Kidney tubule cell (primary cell): ENCODE measurements around the gene EFL1.

Experiments used
- DNase-seq: peaks from one replicate; pipeline ENCODE4 v3.0.0-alpha.2; 2018; ENCODE audit warnings: low spot score

EFL1 gene

DNA sequence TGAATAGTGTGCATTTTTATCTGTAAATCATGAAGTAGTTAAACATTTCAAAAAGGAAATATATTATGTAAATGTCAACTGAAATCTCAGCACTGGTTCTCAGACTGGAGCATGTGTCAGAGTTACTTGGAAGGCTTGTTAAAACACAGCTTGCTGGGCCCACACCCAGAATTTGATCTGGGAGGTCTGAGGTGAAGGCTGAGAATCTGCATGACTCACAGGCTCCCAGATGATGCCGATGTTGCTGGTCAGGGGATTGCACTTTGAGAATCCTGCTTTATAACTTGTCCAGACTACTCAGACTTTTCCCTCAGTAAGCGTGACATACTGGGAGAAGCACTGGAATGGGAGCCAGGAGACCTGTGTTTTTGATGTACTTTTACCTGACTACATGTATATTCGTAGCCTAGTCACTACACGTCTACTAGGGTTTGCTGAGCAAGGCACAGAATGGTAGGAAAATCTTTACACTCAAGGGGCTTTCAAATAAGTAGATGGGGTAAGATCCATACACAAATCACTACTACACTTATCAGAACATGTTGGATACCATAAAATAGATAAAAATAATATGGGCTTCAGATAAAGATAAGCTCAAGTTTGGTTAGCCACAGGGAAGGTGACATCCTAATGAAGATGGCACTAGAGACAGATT lies 139.7 kb downstream of the EFL1 start:
- peak; percentile 92 for DNase-seq

DNA sequence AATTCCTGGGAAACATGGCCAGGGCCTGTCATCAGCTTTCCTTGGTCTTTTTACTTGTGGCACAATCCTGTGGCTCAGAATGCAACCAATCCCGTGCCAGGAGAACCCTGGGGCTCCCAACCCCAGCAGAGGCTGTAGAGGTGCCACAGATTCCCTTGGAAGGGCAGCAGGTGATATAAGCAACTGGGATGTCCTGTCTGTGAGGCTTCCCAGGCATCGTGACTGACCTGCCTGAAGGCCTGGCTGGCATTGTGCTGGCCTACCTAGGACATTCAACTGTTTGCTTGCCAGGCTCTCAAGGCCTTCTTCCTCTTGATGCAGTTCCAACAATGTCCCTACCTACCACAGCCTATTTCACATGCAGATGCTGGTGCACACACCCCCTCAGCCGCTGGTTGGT lies 144.5 kb downstream of the EFL1 start:
- no peak for DNase-seq

DNA sequence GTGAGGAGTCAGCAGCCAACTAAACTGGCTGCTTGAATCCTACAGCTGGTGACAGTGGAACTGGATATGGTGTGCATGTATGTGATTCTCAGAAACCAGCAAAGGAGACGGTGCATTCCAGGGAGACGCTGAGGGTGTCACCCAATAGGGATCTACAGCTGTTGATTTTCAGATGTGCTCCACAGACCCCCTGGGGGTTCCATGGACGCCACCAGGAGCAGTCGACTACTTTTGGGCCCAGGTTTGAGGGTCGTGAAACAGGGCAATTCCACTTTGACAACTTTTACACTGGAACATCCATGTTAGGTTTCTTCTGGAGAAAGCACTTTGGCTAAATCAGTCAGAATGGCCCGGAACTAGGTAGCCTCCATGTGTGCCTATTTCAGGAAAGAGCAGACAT lies 145.2 kb downstream of the EFL1 start:
- no peak for DNase-seq

DNA sequence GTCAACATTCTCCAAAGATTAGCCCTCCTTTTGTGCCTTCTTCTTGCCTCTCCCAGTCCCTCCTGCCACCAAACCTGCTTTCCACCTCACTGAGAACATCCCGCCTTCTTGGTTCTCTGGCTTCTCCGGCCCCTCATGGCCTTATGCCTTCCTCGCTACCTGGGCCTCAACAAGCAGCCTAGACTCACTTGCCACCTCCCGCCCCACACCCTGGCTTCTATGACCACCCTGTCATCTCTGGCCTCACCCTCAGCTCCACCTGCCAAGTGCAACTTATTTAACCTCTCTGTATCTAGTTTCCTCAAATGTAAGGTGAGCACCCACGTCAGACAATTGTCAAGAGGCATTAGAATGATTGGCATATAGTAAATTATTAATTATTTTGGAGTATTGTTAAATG lies 147.9 kb downstream of the EFL1 start:
- DNase-seq: no peak

DNA sequence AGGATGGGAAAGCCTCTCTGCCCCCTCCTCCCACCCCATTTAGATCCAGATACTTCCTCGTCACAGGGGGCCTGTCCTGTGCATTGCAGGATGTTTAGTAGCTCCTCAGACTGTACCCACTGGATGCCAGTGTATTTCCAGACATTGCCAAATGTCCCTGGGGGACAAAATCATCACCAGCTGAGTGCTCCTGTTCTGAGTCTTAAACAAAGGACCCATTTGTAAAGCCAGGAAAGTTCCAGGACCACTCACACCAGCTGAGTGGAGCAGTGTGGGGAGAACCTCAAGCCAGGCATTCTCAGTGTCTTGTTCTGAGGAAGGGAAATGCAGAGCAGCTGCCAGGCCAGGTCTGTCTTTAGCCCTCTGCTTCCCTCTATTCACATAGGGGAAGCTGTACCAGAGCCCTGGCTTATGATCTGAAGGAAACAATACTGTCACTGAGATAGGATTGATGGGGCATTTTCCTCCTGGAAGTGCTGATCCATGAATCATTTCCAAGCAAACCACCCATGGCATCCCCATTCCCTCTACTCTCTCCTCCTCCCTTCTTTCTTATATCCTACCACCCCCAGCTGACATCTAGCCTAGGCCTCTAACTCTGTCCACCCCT lies 149.3 kb downstream of the EFL1 start:
- DNase-seq: peak; percentile 31

DNA sequence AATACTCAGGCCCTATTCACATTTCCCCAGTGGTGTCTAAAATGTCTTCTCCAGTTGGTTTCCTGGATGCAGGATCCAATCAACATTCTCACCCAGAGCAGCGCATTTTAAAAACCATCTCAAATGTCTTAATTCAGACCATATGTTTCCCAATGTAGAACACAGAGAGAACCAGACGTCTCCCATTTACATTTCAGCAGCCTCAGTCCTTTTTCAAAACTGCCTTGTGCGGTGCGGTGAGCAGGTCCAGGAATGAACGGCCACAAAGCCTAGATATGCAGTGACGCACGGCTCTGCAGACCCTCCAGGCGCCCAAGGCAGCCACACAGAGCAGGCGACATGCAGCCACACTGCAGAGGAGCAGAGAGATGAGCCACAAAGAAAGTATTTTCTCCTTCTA lies 150.6 kb downstream of the EFL1 start:
- no peak for DNase-seq

DNA sequence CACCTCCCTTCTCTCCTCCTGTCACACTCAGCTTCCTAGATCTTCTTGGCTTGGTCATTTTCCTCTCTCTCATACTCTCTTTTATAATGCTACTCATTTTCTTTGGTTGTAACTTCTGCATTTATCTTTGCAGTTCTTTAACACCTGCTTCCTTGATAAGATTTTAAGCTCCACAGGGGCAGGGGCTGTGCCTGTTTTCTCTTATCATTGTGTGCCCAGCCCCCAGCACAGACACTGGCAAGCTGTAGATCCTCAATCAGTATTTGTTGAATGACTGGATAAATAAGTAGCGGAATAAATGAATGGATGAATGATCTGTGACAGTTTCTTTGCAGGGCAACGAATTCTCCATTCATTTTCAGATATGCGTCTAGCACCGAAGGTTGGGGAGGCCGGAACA lies 152.4 kb downstream of the EFL1 start:
- no peak for DNase-seq

DNA sequence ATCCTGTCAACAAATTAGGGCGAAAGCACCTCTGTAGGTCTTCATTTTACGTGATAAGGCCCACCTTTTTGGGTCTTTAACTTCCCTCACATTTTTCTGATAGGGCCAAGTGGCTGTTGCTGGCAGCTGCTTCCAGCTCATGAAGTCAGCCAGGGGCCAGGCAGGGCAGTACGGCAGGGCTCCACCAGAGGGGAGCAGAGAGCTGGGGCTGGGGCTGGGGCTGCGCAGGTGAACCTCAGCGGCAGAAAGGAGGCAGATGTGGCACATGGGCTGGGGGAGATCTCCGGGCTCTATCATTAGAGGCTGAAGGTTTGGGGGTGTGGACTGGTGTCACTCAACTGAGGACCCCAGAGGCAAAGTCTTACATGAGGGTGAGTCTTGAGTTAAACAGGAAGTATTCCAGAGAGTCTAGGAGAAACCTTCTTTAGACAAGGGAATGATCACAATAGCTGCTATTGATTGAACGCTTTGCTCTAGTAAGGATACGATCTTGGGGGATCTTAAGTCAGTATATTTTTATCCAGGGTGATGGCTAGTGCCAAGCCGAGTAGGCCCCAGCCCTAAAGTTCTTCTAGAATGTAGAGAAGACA lies 153.9 kb downstream of the EFL1 start:
- peak; percentile 65 for DNase-seq

DNA sequence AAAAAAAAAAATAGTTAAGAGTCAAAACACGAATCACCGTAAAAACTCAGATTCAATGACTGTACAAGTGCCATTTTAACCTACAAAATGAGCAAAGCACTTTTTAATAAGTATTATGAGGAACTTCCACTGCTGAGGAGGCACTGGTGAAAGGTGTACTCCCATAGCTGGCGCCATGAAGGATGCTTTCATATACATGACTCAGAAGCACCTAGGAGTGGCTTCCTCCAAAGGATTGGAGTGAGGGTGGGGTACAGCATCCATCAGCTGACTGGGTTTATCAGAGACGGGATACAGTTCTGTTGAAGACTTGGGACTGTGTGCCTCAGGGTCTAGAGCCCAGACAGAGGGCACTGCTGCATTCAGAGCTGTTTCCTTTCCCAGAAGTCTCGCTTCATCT lies 155.9 kb downstream of the EFL1 start:
- DNase-seq: no peak

DNA sequence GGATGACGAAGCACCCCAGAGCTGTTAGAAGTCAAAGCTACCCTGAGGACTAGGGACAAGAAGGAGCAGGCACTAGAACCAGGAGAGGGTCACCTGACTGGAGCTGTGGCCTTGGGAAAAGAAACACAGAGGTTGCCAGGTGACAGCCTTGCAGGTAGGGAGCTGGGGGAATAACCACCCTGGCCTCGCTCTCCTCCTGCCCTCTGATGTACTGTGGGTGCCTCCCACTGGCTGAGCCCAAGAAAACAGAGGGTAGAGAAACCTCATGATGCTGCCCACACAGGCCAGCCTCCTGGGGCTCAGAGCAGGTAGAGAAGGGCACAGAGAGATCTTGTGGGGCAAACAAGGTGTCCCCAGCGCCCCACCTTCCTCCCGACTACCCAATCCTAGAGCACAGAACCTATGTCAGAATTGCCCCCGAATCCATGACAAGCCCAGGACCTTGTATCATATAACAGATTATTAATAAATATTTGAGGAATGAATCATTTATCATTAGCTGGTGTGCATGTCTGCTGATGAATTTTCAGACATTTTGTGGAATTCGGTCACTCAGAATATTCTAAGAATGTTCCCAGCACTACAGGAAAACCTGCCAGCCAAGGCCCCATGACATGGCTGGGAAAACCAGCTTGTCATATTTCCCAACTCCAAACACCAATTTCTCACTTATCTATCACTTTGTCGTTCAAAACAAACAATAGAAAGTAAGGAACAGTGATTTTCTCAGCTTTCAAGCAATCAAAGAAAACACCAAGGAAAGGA lies 156.9 kb downstream of the EFL1 start:
- peak; percentile 61 for DNase-seq

DNA sequence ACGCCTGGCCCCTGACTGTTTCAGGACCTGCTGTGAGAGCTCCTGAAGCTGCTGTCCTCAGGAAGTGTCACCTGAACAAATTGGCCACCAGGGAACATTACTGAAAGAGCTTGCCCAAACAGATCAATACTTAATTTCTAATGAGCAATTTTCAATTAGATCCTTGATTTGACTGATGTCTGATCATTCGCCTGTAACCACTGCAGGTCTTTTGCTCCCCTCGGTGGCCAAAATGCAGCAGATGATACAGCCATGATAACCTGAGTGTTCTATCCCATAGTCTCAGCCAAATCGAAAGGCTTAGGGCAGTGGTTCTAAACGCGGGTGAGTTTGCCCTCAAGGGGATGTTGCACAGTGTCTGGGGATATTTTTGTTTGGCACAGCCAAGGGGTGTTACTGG lies 159.1 kb downstream of the EFL1 start:
- DNase-seq: no peak

DNA sequence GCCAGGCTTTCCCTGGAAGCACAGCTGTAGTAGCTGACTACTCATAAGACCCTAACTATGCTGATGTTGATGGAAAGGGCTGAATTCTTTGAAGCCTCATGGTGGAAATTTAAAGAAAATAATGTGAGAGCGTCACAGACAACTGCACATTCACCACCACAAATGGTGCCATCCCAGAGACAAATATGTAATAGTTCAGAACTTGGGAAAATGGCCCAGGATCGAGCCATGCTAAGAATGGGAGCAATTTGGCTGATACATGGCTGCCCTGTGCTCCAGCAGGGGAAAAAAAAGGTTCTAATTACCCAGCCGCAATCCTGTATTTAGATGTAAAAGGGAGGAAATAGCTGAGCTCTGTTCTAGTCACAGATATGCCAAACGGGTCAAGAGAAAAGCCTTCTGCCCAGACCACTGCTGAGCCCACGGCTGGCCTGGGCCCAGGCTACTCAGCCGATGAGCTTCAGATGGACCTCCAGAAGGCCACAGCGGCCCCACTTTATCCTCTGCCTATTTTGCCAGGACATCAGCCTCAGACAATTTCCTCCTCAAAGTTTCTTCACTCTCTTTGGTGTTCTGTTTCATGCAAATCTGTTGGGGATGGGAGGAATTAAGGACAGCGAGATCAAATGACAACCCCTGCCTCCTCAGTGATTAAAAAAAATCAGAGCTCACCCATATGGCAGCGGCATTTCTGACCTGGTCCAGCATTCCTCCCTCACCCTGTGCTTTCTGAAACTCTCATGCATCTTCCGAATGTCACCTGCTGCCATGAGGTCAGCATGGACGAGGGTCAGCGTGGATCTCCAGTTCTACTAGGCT lies 162.2 kb downstream of the EFL1 start:
- DNase-seq: no peak

DNA sequence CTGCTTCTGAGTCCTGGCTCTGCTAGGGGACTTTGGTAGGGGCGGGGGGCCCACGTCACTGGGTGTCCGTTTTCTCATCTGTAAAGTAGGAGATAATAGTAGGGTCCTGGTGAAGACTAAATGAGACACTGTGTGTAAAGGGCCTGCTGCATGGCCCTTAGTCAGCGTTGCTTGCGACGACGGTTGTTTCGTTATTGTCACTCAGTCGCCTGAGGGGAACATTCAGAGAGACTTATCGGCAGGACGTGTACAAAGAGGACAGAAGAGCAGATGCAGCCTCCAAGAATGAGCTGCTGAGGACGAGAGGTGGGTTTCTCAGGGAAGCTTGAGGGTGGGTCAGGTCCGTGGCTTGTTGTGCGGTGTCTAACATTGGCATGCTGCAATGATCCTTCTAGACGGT lies 163.9 kb downstream of the EFL1 start:
- DNase-seq: no peak

DNA sequence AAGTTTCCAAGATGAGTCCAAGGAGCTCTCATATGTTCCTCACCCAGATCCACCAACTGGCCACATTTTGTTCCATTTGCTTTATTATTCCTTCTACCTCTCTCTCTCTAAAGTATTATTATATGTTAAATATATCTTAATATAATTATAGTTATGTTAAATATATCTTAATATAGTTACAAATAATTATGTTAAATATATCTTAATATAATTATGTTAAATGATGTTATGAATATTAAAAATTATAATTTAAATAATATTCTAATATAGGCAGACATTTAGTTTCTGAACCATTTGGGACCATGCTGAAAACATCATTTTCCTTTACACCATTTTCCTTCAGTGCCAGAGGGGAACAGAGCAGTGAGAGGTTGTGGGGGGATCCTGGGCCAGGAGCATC lies 166.7 kb downstream of the EFL1 start:
- DNase-seq: no peak

DNA sequence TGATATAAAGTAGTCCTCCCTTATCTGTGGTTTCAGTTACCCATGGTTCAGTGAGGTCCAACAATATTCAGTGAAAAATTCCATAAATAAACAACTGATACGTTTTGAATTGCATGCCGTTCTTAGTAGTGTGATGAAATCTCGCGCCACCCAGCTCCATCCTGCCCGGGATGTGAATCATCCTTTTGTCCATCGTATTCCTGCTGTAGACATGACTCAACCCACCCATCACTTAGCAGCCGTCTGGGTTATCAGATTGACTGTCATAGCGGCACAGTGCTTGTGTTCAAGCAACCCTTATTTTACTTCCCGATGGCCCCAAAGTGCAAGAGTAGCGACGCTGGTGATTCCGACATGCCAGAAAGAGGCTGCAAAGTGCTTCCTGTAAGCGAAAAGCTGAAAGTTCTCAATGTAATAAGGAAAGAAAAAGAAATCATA lies 168.7 kb downstream of the EFL1 start:
- peak; percentile 21 for DNase-seq

DNA sequence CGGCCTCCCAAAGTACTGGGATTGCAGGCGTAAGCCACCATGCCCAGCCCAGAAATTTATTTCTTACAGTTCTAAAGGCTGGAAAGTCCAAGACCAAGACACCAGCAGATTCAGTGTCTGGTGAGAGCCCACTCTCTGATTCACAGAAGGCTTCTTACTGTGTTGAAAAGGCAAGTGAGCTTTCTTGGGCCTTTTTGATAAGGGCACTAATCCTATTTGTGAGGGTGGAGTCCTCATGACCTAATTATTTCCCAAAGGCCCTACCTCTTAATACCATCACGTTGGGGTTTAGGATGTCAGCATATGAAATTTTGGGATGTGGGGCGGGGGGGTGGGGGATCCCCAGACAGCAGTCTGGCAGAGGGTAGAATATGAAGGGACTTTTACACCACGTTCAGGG lies 169.2 kb downstream of the EFL1 start:
- DNase-seq: no peak

DNA sequence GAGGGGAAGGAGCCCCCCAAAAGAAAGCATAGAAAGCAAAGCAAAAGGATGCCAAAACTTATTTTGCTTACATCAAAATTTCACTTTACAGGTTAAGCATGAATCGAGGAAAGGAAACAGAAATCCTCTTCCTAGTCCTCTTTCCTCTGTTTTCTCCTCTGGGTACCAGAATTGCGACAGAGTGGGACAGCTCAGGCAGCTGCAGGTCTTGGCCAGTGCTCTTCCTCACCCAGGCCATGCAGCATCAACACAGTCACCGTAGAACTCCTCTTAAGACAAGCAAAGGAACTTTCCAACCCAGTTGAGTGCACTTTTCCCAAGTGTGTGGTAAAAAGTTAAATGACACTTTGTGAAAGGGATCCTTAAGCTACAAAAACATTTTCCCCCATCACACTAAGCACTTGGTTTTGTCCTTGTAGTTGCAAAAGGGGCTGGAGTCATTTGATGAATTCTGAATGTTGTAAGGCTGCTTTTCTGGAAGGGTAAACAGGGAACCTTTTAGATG lies 170.8 kb downstream of the EFL1 start:
- DNase-seq: no peak

DNA sequence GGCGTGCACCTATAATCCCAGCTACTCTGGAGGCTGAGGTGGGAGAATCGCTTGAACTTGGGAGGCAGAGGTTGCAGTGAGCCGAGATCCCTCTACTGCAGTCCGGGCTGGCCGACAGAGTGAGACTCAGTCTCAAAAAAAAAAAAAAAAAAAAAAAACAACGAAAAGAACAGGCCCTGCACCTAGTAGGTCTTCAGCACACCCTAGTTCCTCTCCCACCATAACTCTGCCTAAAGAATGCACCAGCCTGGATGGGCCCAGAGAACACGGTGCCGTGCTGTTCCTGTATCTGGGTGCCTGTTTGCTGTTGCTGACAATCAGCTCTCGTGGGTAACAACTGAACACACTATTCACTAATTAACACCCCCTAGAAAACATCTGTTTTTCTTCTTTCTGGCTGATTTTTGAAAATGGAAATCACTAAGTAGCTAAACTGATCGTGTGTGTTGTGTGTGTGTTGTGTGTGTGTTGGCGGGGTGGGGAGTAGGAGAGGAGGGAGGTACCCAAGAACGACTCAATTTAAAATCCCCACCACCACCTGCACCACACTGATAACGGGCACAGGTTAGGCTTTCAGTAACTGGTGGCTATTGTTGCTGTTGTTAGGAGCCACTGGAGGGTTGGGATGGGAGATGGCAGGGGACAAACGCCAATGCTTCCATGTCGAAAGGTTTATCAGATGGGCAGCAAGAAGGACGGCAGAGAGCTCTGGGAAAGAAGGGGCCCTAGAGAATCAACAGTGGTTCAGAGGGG lies 176.1 kb downstream of the EFL1 start:
- no peak for DNase-seq

DNA sequence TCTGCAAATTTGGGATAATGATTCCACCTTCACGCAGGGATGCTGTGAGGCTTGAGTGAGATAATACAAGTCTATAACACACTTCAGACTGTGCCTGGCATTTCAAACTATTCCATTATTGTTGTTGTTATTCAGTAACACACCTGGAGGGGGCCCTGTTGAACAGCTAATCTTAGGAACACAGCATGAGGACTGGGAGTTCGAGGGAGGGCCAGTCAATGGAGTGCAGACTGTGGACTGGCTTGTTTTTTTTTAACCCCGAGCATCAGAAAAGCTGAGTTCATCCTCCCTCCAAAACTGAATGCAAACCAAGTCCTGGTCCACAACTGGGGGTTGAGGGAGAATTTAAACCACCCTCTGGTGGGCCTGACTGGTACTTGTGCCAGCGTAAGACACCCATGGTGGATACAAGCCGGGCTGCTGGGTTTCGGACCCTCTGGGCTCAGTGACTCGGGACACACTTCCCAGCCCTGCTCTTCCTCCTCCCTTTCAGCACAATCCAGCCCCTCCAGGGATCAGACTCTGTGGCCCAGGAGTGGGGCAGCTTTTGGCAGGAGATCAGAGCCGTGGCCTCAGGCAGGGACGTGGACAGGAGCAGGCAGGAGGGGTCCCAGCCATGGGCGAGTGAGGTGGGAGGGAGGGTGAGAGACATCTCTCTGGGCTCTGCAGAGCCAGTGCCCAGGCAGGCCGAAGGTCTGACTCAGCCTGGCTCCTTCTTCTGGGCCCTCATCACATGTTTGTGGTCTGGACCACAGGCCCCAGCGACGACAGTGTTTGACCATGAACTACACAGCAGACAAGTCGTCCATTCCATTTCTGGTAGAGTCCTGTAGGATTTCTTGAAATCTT lies 180.4 kb downstream of the EFL1 start:
- peak; percentile 58 for DNase-seq

DNA sequence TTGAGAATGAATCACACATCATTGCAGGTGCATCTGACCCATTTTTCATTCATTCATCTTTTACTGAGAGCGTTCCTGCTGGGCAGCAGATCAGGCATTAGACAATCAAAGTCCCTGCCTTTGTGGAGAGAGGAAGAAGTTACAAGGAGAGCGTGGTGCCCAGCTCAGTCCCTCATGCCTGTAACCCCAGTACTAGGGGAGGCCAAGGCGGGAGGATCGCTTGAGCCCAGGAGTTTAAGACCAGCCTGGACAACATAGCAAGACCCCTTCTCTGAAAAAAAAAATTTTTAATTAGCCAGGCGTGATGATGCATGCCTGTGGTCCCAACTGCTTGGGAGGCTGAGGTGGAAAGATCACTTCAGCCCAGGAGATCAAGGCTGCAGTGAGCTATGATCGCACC lies 181.8 kb downstream of the EFL1 start:
- DNase-seq: no peak
